GM18498 (cell line): Measurements from ENCODE around the gene INTS2.
A peak's percentile ranks its signal among the peaks of the same experiment; 100 is the strongest.
"Not testable (repeated sequence)": the region's sequence is repeated elsewhere in the genome, so short reads cannot be mapped to it uniquely, and the experiment has no call there.

Experiments used
- ATAC-seq: cut with Tn5 transposase; IDR thresholded peaks from one replicate; pipeline ENCODE4 v1.9.1; 2021; ENCODE audit warnings: mild to moderate bottlenecking, moderate library complexity; ENCODE audit not compliant: unreplicated experiment

INTS2 gene

GRCh38 chr17:61927208-61928100, at the start of gene INTS2:
INTS2 (minus strand) TSS chr17:61927982; CDS start chr17:61926644, 1,338 bp downstream.
- ATAC-seq, result peak; percentile 81

- ATAC-seq, result no peak
Observed at GRCh38 chr17:61974115-61974514, 46.3 kb upstream of the INTS2 start.

DNA sequence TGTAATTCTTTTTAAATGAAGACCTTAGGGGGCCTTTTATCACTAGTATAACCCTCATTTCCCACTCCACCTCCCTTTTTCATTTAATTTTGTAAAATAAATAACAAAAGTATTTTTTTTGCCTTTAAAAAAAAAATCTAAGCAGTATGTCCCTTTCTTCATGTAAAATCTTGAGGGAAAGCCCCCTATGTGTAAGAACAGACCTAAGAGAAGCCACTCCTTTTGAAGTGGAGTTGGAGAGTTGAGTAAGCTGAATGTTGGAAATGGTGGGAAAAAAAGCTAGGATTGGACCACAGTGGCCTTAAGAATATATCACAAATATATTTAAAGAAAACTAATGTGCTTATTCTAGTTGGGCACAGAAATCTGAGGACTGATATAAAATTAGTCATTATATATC, 44.5 kb upstream of the INTS2 start:
- no peak for ATAC-seq

GRCh38 chr17:61970030-61970429, 42.2 kb upstream of the INTS2 start:
- no peak for ATAC-seq

- ATAC-seq, result no peak
Observed at GRCh38 chr17:61968757-61969156, 41.0 kb upstream of the INTS2 start.

DNA sequence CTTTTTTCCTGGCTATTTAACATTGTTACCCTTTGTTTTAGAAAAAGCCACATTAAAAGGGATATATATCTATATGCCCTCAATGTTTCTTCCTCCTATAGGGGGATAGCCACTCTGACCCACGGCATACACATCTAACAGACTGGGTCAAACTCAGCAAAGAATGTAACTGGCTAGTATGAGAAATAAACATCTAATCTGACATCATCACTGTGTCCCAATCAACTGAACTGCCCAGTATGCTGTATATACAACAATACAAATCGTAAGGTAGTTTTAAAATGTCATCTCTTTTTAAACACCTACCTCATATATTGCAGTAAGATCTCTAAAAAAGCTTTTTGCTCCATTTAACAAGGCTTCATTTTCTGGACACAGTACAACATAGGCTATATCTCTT, 39.9 kb upstream of the INTS2 start:
- ATAC-seq, result no peak

DNA sequence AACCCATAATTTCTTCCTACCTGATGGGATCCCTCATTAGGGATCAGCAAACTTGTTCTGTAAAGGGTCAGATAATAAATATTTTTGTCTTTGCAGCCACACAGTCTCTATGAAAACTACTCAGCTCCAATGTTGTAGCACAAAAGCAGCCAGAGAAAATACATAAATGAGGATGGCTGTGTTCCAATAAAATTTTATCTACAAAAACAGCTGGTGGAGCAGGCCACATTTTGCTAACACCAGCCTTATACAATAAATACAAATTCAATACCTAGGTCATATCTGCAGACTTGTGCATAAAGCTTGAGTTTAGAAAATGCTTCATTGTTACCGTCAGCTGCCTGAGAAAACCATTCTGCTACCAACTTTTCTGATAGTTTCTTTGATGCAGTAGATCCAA, 38.4 kb upstream of the INTS2 start:
- no peak for ATAC-seq

DNA sequence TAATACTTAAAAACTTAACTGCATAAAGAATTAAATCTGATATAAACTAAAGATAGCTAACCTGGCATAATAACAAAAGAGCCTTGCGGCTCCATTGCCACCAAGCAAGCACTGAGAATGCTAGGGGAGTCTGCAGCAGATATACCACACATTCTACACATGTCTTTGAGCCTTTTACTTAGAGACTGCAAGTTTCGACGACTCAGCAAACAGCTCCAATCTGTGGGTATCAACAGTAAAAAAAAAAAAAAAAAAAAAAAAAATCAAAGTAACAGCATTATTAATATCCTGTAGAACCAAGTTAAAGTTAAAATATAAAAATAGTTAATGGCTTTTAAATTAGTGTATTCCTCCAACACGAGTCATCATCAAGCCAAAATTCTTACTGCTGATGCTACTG, 27.8 kb upstream of the INTS2 start:
- ATAC-seq, result no peak

- no peak for ATAC-seq
Observed at GRCh38 chr17:61947367-61948078, 19.7 kb upstream of the INTS2 start.

GRCh38 chr17:61946359-61946758, 18.6 kb upstream of the INTS2 start:
- no peak for ATAC-seq

DNA sequence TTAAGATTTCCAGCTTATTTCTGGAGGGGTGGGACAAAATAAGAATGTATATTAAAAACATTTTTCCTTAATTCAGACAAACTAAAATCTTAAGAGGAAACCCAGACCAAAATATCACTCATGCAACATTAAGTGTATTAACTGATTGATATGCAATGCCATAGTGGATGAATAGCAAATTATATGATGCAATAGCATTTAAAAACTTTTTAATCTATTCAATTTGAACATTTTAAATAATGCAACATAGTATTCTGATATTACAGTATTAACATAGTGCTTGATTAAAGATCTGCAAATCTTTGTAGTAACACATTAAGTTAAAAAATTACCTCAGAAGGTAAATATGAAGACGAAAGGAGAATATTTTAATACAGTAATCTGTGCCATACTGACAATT, 15.3 kb upstream of the INTS2 start:
- ATAC-seq, result no peak

DNA sequence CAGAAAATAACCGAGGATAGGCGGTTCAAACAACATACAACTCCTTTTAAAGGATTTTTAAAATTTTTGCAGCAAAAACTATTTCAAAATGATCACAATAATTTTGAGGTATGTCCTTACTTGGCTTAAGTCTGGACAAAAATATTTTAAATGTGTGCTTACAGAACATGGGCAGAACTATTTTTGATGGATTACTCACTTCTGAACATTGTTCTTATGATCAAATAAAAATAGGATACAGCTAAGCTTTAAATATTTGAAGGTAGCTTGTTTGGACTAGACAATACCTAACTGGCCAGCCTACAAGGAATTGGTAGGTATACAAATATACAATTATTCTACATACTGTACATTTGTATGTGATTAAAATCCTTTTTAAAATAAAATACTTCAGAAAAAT, 14.3 kb upstream of the INTS2 start:
- no peak for ATAC-seq

DNA sequence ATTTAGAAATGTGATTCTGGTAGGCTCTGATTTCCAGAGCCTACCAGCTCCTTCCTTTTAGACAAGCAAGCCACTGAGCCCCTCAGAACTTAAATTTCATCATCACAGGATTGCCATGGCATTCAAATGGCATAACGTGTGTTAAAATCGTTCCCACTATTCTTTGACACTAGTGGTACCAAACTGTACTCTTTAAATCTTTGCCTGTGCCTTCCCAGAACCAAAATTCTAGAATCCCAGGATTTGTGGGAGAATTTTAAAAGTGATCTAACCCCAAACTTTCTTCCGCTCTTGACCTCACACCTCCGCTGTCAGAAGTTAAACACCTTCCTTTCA, 287 bp upstream of the INTS2 start:
- peak; percentile 4 for ATAC-seq

DNA sequence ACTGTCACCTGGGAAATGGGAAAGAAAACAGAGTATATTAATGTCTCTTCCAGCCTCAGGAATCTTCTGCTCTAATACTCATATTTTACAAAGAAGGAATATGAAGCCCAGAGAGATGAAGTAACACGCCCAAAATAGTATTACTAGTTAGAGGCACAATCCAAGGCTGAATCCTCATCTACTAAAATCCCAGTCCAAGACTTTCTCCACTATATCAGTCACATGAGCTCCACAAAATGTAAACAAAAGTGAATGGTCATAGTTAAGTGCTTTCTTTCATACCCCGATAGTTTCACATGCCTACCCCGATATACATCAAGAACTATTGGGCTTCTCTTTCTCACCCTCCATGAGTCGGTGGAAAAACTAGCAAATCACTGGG, 965 bp downstream of the INTS2 start:
- no peak for ATAC-seq

DNA sequence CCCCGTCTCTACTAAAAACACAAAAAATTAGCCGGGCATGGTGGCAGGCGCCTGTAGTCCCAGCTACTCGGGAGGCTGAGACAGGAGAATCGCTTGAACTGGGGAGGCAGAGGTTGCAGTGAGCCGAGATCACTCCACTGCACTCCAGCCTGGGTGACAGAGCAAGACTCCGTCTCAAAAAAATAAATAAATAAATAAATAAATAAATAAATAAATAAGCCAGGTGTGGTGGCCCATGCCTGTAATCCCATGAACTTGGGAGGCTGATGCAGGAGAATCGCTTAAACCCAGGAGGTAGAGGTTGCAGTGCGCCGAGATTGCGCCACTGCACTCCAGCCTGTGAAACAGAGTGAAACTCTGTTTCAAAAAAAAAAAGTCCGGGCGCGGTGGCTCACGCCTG, 12.6 kb downstream of the INTS2 start:
- ATAC-seq, result not testable (repeated sequence)

DNA sequence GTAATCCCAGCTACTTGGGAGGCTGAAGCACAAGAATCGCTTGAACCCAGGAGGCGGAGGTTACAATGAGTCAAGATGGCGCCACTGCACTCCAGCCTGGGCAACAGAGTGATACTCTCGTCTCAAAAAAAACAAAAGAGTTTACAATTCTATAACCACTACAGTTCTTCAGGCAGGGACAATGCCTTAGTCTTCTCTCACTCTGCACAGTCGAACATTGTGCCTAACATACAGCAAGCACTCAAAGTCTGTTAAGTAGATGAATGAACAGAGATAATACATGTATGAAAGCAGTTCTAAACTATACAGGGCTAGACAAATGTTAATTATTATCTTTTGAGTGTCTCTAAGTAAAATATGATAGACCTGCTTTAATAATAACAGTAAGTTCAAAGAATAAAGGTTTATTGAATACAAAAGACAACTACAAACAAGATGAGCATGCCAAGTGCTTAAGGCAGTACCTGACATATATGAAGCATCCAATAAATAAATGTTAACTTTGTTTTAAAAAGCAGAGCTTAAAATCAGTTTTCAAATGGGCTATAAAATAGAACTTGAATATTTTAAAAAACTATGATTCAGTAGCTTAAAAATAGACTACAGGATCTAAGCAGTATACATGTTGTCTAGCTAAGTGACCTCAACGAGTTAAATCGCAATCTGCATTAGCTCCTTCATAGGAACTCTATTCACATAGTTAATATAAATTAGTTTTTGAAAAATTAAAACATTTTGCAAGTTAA, 19.3 kb downstream of the INTS2 start:
- no peak for ATAC-seq

- ATAC-seq, result no peak
Observed at GRCh38 chr17:61907361-61907760, 20.4 kb downstream of the INTS2 start.

GRCh38 chr17:61904094-61904710, 23.6 kb downstream of the INTS2 start:
- ATAC-seq, result peak; percentile 64

DNA sequence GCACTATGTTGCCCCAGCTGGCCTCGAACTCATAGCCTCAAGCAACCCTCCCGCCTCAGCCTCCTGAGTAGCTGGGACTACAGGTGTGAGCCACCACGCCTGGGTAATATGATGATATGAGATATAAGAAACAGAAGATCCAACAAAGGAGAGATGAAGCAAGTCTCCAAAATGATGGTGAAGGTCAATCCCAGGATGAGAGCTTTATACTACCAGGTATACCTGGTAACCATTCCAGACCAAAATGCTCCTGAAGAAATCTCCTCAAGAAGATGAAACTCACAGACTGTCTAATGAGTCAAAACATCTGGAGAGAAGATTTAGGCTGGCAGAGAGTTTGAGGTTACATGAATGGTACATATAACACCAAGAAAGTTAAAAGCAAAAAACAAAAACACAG, 24.5 kb downstream of the INTS2 start:
- no peak for ATAC-seq

GRCh38 chr17:61897548-61898180, 30.1 kb downstream of the INTS2 start:
- no peak for ATAC-seq

DNA sequence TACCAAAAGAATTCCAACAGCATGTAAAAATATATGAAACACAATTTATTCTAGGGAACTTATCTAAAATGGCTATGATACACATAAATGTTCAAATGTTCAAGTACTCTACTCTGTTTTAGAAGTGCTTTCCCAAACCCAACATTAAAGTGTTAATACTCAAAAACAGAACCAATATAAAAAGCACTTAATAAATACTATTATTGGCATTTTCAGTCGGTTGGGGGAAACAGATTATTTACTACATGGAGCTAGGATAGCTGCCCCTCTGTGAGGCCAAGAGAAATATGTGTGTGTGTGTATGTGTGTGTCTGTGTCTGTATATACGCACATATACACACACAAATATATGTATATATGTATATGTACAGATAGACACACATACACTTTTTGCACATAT, 32.4 kb downstream of the INTS2 start:
- no peak for ATAC-seq
